CD14-positive monocyte (primary cell): Measurements from ENCODE around the gene SLC31A1. TPM values are rescaled to one million over a fixed set of nuclear protein-coding genes. Genes with fewer than 3 reads are reported as not detected.

Source experiments
- DNase-seq, 3 donors: peaks; one replicate each; pipeline ENCODE4 v3.0.0-alpha.2; 2011 to 2022
- H2AFZ ChIP-seq: 2 replicates; pipeline ENCODE4 v1.6.0; 2012; ENCODE audit warnings: mild to moderate bottlenecking, low read depth, low read length, inconsistent platforms; ENCODE audit not compliant: insufficient read depth, poor library complexity, severe bottlenecking
- H3K27ac ChIP-seq, 2 donors: 1 replicate in 1 of 2; 2 replicates in 1 of 2; pipeline ENCODE4 v1.5.1; 2012 to 2013; ENCODE audit warnings: low read length in 2 of 2, control low read depth in 1 of 2, inconsistent platforms in 1 of 2, low read depth in 1 of 2, mild to moderate bottlenecking in 1 of 2
- H3K27me3 ChIP-seq, 2 donors: one replicate each; pipeline versions ENCODE4 v1.6.0 to v1.6.1; 2011 to 2013; ENCODE audit warnings: low read length in 2 of 2; ENCODE audit not compliant: control insufficient read depth in 2 of 2, insufficient read depth in 2 of 2
- H3K36me3 ChIP-seq, 2 donors: replicated peaks in 1 of 2; 1 replicate in 1 of 2; 2 replicates in 1 of 2; pipeline versions ENCODE4 v1.5.1 to v1.6.1; 2012 to 2013; ENCODE audit warnings: low read length in 2 of 2, control low read depth in 1 of 2, inconsistent platforms in 1 of 2, mild to moderate bottlenecking in 1 of 2; ENCODE audit not compliant: insufficient read depth in 2 of 2, control insufficient read depth in 1 of 2
- H3K4me1 ChIP-seq, 2 donors: 1 replicate in 1 of 2; 2 replicates in 1 of 2; pipeline versions ENCODE4 v1.5.1 to v1.6.1; 2012 to 2013; ENCODE audit warnings: low read length in 2 of 2, control low read depth in 1 of 2, inconsistent platforms in 1 of 2, mild to moderate bottlenecking in 1 of 2, moderate library complexity in 1 of 2; ENCODE audit not compliant: insufficient read depth in 2 of 2, control insufficient read depth in 1 of 2
- H3K4me2 ChIP-seq: replicated peaks from 2 replicates; pipeline ENCODE3; 2012; ENCODE audit warnings: low read length, moderate library complexity, mild to moderate bottlenecking; ENCODE audit not compliant: poor library complexity, severe bottlenecking; ENCODE audit errors: extremely low read depth
- H3K4me3 ChIP-seq, 3 experiments: fragments of 200-600 bp in 1 of 3; sonication (generic) in 1 of 3; replicated peaks in 1 of 3; 1 replicate in 2 of 3; 2 replicates in 1 of 3; pipeline ENCODE4 v1.5.1; 2011 to 2013; ENCODE audit warnings: low read length in 3 of 3, mild to moderate bottlenecking in 3 of 3, control low read depth in 2 of 3, low read depth in 2 of 3, inconsistent platforms in 1 of 3, moderate library complexity in 1 of 3
- H3K79me2 ChIP-seq: 2 replicates; pipeline ENCODE4 v1.6.0; 2012; ENCODE audit warnings: mild to moderate bottlenecking, control low read depth, inconsistent platforms, low read length, moderate library complexity; ENCODE audit not compliant: insufficient read depth
- H3K9ac ChIP-seq: 2 replicates; pipeline ENCODE4 v1.6.0; 2017; ENCODE audit warnings: low read length, mild to moderate bottlenecking; ENCODE audit not compliant: insufficient read depth, poor library complexity, severe bottlenecking
- H3K9me3 ChIP-seq, 2 donors: replicated peaks in 1 of 2; 1 replicate in 1 of 2; 2 replicates in 1 of 2; pipeline versions ENCODE4 v1.5.1 to v1.6.1; 2012 to 2013; ENCODE audit warnings: low read length in 2 of 2, control low read depth in 1 of 2; ENCODE audit not compliant: control insufficient read depth in 1 of 2, insufficient read depth in 1 of 2
- H4K20me1 ChIP-seq: 2 replicates; pipeline ENCODE4 v1.6.0; 2012; ENCODE audit warnings: mild to moderate bottlenecking, low read length, control low read depth, moderate library complexity; ENCODE audit not compliant: insufficient read depth
- H3K27ac Mint-ChIP-seq, 7 donors: one replicate each; pipeline ENCODE4 v1.8.0; 2020; ENCODE audit warnings: mild to moderate bottlenecking in 7 of 7, mixed read lengths in 7 of 7, moderate library complexity in 6 of 7, inconsistent platforms in 2 of 7
- H3K27me3 Mint-ChIP-seq, 3 donors: one replicate each; pipeline ENCODE4 v1.8.0; 2021 to 2022; ENCODE audit warnings: low read depth in 3 of 3, mild to moderate bottlenecking in 3 of 3, mixed read lengths in 3 of 3, moderate library complexity in 3 of 3, inconsistent platforms in 1 of 3
- H3K36me3 Mint-ChIP-seq, 2 donors: one replicate each; pipeline ENCODE4 v1.8.0; 2020; ENCODE audit warnings: mixed read lengths in 2 of 2, inconsistent platforms in 1 of 2, mild to moderate bottlenecking in 1 of 2
- H3K4me1 Mint-ChIP-seq: one replicate; pipeline ENCODE4 v1.8.0; 2020; ENCODE audit warnings: mild to moderate bottlenecking, mixed read lengths
- H3K4me3 Mint-ChIP-seq, 2 donors: one replicate each; pipeline ENCODE4 v1.8.0; 2020; ENCODE audit warnings: mild to moderate bottlenecking in 2 of 2, mixed read lengths in 2 of 2, moderate library complexity in 1 of 2
- H3K9me3 Mint-ChIP-seq, 7 donors: one replicate each; pipeline ENCODE4 v1.8.0; 2020 to 2022; ENCODE audit warnings: mixed read lengths in 7 of 7, mild to moderate bottlenecking in 6 of 7, moderate library complexity in 6 of 7, inconsistent platforms in 2 of 7
- CTCF ChIP-seq: fragments of 200-600 bp; IDR thresholded peaks from one replicate; pipeline ENCODE4 v1.8.0; 2022; ENCODE audit warnings: antibody characterized with exemption, mild to moderate bottlenecking
- WGBS: methylation state at CpG from one replicate; pipeline ENCODE4 v1.1.5; 2013; ENCODE audit warnings: missing lambda C conversion rate; ENCODE audit not compliant: insufficient coverage; 5-methylcytosine and 5-hydroxymethylcytosine counted together
- intact Hi-C, 2 donors: fragments of 100-400 bp; cut with micrococcal nuclease; formaldehyde crosslinking; loops; one replicate each; pipeline versions ENCODE4 v1.15.0 to v1.15.1; 2023
- polyA plus RNA-seq, 3 donors: library from polyadenylated mRNA; depleted of rRNA in 1 of 3; unstranded in 2 of 3; stranded (reverse) in 1 of 3; fragments of 300-500 nt in 2 of 3; fragments of >200 nt in 1 of 3; fragmentation: Illumina TruSeq in 2 of 3; gene quantifications; 1 replicate in 2 of 3; 2 replicates in 1 of 3; pipeline ENCODE4 v1.2.3, GENCODE V29; 2012 to 2021

Gene SLC31A1
- polyA plus RNA-seq, 3 donors: 20.4 to 49.0 (median 38.8) TPM

GRCh38 chr9:113309204-113309813, 88.0 kb downstream of the SLC31A1 start:
- Histone ChIP-seq H3K27ac (no peak overlapping the region), H3K4me1 (no peaks in the 10 kb centered on the region), H3K9ac (no peak overlapping the region), H2AFZ (no peak overlapping the region), H4K20me1 (no peaks in the 10 kb centered on the region), H3K4me2 (no peak overlapping the region), H3K79me2 (no peaks in the 10 kb centered on the region), H3K36me3 (no peaks in the 10 kb centered on the region), H3K9me3 (no peaks in the 10 kb centered on the region), H3K4me3 (no peak overlapping the region), H3K27me3 (no peaks in the 10 kb centered on the region)
- Mint-ChIP-seq H3K27ac (no peak overlapping the region), H3K36me3 (no peaks in the 10 kb centered on the region), H3K9me3 (no peaks in the 10 kb centered on the region), H3K4me3 (no peak overlapping the region), H3K4me1 (no peaks in the 10 kb centered on the region), H3K27me3 (peaks cover 0 to 2% (median 1%) of the 10 kb centered on the region in 3 donors)
- intact Hi-C loops: loop anchor here in 1 of 2 donors (5.0 kb wide), 1 partner anchor 348 kb away; no protein-coding TSS in a partner anchor
- peak; percentile 73 for TF ChIP-seq CTCF
- DNase-seq: peak; percentile 6 to 12 (median 8)
- WGBS: no CpG with 5 or more reads among the region's 2 CpGs

GRCh38 chr9:113310538-113310937, 89.2 kb downstream of the SLC31A1 start:
- WGBS: no CpG with 5 or more reads among the region's 3 CpGs
- Histone ChIP-seq H3K4me3 (no peak overlapping the region), H3K9ac (no peak overlapping the region), H3K79me2 (no peaks in the 10 kb centered on the region), H3K36me3 (no peaks in the 10 kb centered on the region), H3K9me3 (no peaks in the 10 kb centered on the region), H2AFZ (no peak overlapping the region), H4K20me1 (no peaks in the 10 kb centered on the region), H3K4me2 (no peak overlapping the region), H3K4me1 (no peaks in the 10 kb centered on the region), H3K27me3 (no peaks in the 10 kb centered on the region), H3K27ac (no peak overlapping the region)
- intact Hi-C loops: no loop called here
- Mint-ChIP-seq H3K9me3 (peaks cover 0 to 2% (median 0%) of the 10 kb centered on the region in 7 donors), H3K36me3 (no peaks in the 10 kb centered on the region), H3K4me1 (no peaks in the 10 kb centered on the region), H3K27ac (no peak overlapping the region), H3K4me3 (no peak overlapping the region), H3K27me3 (peaks cover 0 to 2% (median 1%) of the 10 kb centered on the region in 3 donors)
- TF ChIP-seq CTCF: no peak
- no peak for DNase-seq
